Measurements from ENCODE around the gene OR14A16.
A peak's percentile ranks its signal among the peaks of the same experiment; 100 is the strongest.

Gene OR14A16, protein sequence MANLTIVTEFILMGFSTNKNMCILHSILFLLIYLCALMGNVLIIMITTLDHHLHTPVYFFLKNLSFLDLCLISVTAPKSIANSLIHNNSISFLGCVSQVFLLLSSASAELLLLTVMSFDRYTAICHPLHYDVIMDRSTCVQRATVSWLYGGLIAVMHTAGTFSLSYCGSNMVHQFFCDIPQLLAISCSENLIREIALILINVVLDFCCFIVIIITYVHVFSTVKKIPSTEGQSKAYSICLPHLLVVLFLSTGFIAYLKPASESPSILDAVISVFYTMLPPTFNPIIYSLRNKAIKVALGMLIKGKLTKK

DNA sequence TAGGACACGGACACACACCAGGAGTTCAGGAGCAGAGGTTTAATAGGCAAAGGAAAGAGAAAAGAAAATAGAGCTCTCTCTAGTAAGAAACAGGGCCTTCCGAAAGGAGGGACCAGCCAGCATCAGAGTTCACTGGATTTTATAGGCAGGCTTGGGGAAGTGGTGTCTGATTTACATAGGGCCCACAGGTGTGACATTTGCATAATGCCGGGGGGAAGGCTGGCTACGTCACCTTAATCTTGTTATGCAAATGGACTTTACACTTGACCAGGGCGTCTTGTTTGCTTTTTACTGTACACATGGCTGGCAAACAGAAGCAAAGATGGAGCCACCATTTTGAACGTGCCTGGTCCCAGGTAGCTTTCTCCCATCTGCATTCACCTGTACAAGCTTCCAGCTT lies at the start of gene OR14A16:
TSS of gene OR14A16 (minus strand) at position 97 of the 400 bp plus-strand sequence. CDS start 8,390 bp downstream, outside the sequence.
- DNase-seq: no peak

DNA sequence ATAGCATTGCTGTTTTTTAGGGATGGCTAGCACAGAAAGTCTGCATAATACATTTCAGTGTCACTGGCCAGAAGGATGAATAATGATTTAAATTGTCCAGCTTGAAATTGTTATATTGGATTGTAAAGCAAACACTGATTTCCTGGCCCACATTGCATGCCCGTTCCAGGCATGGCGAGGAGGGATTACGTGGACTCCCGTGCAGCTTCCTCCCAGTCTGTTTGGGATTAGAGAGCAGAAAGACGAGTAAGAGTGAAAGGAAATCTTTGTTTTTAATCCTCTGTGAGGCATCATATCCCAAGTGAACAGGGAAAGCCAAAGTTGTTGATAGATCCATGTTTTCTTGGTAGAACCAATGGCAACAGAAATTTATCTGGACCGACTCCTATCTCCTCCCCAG lies 41.5 kb upstream of the OR14A16 start:
- no peak for DNase-seq

DNA sequence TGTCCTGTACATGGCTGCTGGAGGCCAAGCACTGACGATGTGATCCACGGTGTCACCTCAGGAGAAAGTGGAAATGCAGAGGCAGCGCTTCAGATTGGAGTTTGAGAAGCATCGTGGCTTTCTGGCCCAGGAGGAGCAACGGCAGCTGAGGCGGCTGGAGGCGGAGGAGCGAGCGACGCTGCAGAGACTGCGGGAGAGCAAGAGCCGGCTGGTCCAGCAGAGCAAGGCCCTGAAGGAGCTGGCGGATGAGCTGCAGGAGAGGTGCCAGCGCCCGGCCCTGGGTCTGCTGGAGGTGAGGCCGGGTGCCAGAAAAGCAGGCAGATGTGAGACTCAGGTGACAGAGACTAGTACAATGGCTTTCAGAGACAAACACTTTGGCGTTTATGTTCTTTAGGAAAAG lies 40.7 kb upstream of the OR14A16 start:
- DNase-seq: no peak

DNA sequence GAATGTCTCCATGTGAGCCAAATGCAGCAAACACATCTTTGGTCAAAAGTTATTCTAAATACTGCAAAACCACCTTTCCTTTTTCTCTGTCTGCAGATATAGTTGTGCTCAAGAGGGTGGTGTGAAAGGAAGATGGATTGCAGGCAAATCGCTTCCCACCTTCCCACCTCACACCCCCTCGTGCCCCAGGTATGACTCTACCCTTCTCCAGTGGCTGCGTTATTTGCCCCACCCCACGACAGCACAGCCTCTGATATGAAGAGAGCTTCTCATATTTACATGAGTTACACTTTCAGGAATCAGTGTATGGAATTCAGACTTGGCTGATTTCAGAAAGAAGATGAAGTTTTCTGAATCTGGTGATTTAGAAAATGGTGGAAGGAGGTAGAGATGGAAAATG lies 38.8 kb upstream of the OR14A16 start:
- DNase-seq: no peak

DNA sequence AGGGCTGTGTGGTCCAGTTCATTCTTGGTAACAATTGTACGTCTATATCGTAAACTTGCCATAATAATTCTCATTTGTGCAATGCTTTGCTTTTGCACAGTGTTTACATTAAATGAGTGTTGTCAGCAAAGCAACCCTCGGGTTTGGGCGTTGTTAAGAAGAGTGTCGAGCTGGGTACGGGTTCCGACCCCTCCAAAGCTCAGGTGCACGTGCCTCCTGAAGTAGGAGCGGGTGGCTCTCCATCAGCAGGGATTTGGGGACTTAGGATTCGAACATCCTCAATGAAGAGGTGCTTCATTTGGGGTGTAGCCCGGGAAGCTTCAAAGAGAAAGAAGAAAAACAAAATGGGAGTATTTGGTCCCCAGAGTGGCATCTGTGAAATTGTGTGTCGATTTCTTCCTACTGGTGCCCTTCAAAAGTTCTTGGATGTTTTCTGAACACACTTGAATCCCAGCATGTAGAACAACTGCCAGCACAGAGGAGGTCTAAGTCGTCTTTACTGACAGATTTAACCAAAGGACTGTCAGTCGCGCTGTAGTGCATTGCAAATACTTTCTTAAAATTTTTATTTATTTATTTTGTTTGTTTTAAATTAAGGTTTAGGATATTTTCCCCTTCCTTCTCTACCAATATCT lies 34.2 kb upstream of the OR14A16 start:
- peak; percentile 1 for DNase-seq

DNA sequence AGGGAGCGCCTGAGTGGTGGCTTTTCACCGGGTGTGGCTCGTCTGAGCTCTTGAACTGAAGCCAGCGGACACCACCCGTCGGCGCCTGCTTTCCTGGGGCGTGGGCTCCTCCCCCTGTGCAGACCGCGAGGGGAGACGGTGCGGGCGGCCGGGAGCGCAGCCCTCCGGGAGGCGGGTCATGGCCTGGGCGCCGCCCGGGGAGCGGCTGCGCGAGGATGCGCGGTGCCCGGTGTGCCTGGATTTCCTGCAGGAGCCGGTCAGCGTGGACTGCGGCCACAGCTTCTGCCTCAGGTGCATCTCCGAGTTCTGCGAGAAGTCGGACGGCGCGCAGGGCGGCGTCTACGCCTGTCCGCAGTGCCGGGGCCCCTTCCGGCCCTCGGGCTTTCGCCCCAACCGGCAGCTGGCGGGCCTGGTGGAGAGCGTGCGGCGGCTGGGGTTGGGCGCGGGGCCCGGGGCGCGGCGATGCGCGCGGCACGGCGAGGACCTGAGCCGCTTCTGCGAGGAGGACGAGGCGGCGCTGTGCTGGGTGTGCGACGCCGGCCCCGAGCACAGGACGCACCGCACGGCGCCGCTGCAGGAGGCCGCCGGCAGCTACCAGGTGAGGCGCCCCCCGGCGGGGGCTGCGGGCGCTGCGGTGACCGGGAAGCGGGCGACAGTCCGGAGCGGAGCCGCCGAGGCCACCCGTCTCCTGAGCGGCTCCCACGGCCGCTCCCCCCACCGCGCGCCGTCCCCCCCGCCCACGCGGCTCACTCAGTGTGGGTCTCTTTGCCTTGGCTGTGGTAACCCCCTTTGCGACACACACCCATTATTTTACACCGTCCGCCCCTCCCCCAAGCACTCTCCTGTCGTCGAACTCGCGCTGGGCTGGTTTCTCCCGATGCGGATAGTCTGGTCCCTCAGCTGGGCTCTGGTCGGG lies 33.4 kb upstream of the OR14A16 start, which contains the start of gene TRIM58:
TSS of gene TRIM58 (plus strand) at position 119 of the 916 bp plus-strand sequence. CDS start at position 179, 60 bp downstream.
- DNase-seq: peak; percentile 39

DNA sequence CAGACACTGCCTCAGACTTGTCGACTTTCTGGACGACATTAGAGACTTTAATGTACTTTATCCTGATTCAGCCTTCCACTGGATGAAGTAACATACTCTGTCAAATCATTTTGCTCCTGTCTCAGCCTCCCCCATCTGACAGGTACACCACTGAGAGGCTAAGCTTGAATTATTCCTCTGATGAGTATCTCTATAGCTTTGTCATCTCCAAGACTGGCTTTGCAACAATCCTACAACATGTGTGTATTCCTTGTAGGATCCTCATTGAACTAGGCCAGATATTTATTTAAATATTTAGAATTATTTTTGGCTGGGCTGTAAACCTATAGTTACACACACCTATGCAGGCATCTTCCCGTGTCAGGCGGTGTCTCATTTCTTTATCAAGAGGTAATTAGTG lies 32.0 kb upstream of the OR14A16 start:
- no peak for DNase-seq

DNA sequence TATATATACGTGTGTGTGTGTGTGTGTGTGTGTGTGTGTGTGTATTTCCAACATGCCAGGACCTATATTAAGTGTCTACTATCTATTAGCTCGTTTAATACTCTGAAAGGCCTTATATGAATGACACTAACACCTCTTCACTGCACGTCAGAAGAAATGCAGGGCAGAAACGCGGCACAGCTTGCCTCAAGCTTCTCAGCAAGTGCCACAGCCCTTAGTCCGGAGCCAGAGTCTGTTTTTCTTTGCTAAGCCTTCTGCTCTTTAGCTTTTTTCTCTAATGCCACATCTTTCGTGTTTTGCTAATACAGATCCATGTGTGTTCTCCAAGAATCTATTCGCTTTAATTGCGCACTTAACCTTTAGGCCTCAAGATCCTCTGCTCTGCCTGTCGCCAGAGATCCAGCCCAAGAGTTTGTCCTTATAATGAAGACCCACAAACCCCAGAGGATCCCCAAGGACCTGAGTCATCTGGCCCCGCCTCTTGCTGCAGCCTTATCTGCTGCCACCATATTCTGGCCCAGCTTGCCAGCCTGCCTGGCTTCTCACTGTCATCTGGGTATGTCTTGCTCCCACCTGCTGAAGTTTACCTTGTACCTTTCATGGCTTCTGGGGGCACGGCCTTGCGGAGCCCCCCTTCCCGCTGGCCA lies 31.1 kb upstream of the OR14A16 start:
- no peak for DNase-seq

DNA sequence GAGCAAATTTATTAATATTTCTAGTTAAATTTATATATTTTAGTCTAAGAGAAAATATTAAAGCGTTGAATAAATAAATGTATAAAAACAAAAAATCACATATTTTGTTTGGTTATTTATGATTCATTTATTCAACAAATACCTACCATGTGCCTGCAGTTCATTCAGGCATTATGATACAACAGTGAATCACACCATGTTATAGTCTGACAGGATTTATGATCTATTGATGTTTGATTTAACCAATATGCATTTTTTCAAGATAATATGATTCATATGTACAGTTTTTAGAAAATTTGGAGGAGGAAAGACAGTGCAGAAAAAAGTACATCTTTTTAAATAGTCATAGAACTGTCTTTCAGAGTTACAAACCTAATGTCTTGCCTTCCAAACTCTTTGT lies 25.7 kb upstream of the OR14A16 start:
- DNase-seq: no peak

DNA sequence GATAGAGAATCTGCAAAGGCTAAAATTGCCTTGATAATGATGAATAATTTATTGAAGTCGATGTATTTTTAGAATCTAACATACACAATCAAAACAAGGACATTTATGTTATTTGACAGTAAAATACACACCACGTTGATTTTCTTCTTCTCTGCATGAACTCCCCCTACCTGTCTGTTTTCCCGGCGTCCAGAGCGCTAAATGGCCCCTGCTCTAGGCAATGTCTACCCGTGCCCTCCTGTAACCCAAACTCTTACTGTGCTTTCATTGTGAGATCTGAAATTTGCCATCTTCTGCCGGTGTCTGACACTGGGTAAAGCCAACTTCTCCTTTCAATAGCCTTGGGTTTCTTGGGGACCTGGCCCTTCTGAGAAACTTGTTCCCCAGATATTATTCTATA lies 24.4 kb upstream of the OR14A16 start:
- no peak for DNase-seq

DNA sequence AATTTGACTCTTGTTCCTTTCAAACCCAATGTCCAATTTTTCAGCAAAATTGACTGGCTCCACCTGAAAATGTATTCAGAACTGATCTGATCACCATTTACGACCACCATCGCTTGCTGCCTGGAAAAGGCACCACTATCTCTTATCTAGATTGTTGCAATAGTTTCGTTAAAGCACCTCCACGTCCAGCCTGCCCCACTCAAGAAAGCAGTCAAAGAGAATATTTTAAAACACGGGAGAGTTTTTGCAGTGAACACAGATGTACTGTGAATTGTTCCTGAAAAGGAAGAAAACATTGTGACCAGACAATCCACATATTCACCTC lies 21.7 kb upstream of the OR14A16 start:
- DNase-seq: no peak

DNA sequence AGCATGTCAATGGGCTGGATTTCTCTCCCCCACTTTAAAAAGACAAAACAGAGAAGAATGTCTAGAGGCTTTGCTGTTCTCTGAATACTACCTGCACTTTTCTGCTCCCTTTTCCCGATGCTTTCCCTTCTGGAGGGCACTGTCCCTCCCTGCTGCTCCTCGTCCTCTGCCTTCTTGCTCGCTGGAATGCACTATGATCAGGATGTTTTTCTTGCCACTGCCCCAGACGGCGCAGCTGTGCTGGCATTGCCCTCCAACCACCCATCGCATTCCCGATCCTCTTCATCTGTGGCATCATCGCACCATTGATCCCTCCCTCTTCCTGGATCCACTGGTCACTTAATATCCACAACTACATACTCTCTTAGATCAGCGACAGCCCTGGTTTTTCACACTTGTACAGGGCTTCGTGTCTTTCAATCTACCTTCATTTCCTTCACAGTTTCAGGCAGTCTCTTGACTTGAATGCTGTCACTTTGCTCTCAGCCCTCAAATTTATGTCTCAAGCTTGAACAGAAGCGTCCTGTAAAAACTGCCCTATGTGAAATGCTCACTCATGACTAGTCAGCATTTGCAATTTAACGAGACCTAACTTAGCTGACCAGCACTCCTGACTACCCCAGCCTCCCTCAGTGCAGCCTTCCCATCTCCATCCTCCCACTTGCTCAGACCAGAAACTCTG lies 21.2 kb upstream of the OR14A16 start:
- DNase-seq: no peak

DNA sequence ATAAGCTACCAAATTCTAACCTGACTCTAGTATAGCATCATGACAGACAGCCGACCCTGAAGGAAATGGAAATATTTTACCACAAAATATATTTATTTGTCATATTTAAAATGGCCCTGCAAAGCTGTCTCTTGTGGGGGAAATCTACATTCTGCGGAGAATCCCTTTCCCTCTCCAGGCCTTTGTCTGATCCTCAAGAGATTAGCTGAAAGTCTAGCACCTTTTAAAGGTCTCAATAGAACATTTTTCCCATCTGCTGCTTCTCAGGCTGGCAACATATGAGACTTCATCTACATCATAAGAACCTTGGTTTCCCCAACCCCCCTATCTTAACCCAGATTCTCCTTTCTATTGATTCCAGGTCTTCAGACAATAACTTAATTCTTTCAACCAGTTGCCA lies 19.5 kb upstream of the OR14A16 start:
- DNase-seq: no peak

DNA sequence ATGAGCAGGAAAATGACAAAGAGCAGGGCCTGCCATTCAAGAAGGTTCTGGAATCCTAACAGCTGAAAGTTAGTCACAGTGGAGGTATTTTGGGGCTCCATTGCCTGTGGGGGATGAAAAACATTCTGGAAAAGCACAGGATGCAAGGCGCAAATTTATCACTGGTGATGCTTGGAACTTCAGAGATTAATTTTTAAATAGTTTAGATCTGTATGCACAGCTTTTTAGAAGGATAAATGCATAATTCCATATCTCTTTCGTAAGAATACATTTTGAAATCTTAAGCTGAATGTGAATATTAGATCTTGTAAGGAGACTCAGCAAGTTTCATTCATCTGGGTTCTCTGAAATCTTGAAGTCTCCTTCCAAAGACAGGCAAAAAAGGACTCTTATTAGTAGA lies 17.9 kb upstream of the OR14A16 start, which contains the start of gene OR11L1:
TSS of gene OR11L1 (minus strand) at position 101 of the 400 bp plus-strand sequence. CDS start at position 101, 0 bp downstream.
- DNase-seq: no peak

DNA sequence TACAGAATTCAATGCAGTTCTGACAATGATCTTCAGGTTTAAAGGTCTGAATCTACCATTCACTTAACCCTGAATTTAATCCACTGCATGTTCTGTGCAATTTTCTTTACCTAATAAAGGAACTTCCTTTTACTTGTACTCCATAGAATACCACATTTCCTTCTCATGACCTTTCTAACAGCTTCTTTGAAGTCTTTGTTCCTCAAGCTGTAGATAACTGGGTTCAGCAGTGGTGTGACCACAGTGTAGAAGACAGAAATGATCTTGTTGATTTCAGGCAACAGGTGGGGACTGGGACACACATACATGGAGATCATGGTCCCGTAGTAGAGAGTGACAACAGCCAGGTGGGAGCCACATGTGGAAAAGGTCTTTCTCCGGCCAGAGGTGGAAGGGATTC lies 16.9 kb upstream of the OR14A16 start:
- DNase-seq: no peak

DNA sequence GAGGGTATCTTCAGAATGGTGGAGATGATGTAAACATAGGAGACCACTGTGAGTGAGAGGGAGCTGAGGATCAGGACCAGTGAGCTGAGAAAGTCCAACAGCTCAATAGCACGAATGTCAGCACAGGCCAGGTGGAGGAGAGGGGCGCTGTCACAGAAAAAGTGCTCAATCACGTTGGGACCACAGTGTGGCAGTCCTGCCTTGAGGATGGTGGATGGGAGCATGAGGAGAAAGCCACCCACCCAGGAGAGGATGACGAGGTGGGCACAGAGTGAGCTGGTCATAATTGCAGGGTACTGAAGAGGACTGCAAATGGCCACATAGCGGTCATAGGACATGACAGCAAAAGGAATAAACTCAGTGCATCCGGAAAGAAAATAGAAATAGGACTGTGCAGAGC lies 9.7 kb upstream of the OR14A16 start:
- DNase-seq: no peak

DNA sequence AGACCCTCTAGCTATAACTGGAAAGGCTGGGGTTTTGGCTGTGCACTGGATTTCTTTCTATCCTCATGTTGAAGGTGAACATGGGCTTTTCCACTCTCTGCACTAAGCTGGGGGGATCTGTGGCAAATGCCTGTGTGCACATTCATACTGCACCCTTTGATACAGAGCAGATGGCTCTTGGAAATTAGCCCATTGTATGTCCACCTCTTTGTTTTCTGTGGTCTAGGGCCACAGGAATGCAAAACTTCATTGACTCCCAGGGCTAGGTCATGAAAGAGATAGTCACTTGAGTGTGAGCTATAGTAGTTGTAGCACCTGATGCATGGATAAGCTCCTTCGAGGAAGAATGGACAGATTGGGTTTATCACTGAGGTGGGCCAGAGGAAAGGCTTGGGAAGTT lies 5.7 kb upstream of the OR14A16 start:
- no peak for DNase-seq

DNA sequence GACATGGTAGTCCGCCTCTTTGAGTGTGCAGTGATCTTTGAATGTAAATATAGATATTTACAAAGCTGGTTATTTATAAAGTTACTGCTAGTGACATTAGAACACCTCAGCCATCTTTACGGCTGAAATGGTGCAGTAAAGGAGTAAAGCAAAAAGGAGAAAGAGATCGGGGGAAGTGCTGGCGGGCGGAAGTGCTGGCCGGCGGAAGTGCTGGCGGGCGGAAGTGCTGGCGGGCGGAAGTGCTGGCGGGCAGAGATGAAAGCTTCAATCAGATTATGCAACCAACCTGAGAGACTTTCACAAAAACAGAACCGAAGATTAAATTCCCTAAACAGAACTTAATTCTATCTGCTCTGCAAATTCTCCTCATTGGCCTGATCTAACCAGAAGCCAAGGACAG lies 1.4 kb upstream of the OR14A16 start:
- no peak for DNase-seq

DNA sequence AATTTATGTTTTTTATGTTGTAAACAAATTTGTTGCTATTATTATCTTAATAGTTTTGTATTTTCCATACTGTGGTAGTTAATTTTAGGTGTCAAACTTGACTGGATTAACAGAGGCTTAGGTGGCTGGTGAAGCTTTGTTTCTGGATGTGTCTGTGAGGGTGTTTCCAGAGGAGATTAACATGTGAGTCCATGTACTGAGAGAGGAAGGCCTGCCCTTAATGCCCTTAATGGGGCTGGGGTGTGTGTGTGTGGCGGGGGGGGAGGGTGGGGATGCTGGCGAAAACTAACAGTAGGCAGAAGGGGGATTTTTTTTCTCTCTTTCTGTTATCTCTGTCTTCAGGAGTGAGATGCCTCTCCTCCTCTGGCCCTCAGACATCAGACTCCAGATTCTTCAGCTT lies 1.9 kb downstream of the OR14A16 start:
- DNase-seq: no peak

DNA sequence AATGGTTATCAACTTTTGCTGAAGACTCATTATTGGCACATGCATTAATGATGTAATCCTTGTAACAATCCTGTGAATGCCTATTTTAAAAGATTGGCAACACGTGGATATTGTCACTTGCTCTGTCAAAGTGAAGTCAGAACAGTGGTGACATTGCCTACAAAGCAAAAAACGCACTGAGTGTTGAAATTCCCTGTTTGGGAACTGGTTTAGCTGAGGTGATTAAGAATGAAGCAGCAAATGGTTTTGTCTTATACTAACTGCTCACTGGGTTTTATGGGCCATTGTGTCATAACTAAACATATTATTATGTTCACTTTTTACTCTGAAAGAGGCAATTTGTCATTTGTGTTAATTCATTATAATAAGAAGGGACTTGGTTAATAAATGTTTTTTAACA lies 11.3 kb downstream of the OR14A16 start:
- DNase-seq: no peak

DNA sequence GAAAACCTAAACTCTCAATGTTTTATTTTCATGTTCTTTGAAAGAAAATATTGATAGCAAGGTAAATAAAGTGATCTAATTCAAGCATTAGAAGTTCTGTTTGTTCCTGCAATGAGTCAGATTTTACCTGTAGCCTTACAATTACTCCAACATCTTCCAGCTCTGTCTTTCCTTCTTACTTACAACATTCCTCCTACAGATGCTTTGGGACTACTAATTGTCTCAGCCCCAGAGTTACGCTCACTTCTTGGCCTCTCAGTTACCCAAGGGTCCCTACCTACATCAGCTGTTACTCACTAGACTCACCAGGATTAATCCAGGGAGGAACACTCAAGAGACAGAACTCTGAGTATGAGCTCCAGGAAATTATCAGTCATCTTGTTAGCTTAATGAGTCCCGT lies 26.4 kb downstream of the OR14A16 start:
- no peak for DNase-seq

DNA sequence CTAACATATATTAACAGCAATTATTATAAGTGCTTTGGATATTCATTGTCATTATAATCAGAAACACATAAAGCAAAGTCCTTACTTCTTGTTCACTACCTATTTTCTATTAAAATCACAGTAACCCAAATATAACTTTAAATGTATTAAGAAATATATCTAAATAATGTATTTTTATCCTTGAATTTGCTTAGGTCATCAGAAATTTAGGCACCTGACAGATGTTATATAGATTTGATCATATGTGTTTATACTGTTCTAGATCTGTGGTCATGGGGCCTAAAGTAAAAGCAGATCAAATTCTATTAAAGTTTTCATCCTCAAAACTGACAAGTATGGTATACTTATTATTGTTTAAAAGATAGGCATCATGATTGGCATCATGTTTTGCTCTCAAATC lies 54.3 kb downstream of the OR14A16 start:
- no peak for DNase-seq

Measured in suppressor macrophage treated with lipopolysaccharide for 4 hours (primary cell).